K562 (cell line): ENCODE data around the gene LYPD6B. TPM values are rescaled to one million over a fixed set of nuclear protein-coding genes. Genes with fewer than 3 reads are reported as not detected.

Experiments used
- ATAC-seq: fragments of 200-7000 bp; cut with Tn5 transposase; 3 replicates; pipeline ENCODE4 v1.9.1; 2020; ENCODE audit warnings: moderate library complexity
- BruUV-seq: library from RNA; stranded (reverse); fragments of 400-500 nt; replicated peaks from 2 replicates; lab custom pipeline; 2021; lab: Mats Ljungman, UMichigan
- CTCF ChIA-PET: fragments of 300-600 bp; formaldehyde crosslinking; extraction: SDS; loops from one replicate; lab custom pipeline; 2021; ENCODE audit warnings: low intra/inter-chr PET ratio; lab: Yijun Ruan, JAX
- POLR2A ChIA-PET: fragments of 300-600, 350-650 bp; sonication (Branson Sonifier 250); formaldehyde crosslinking; extraction: SDS; loops from one replicate; lab custom pipeline; 2021; ENCODE audit warnings: antibody characterized with exemption, inconsistent platforms; lab: Yijun Ruan, JAX
- DNase-seq, 4 experiments: peaks; one replicate each; pipeline versions ENCODE4 v3.0.0 to v3.0.0-alpha.2; 2011 to 2018; ENCODE audit warnings: low spot score in 3 of 4, mixed read lengths in 3 of 4; ENCODE audit errors: extremely low read depth in 1 of 4
- FAIRE-seq: peaks from 2 replicates; lab custom pipeline; 2011; peaks lifted over from hg19 to GRCh38; lab: Jason Lieb, UNC
- H2AFZ ChIP-seq: 2 replicates; pipeline ENCODE4 v1.6.0; 2011; ENCODE audit warnings: low read depth, low read length, control low read depth, inconsistent platforms
- H3K27ac ChIP-seq: fragments of 200-600 bp; 3 replicates; pipeline ENCODE4 v1.8.0; 2011; ENCODE audit warnings: low read depth, mild to moderate bottlenecking, control low read depth, inconsistent platforms, low read length, moderate library complexity, mixed read lengths; ENCODE audit errors: extremely low read depth
- H3K27me3 ChIP-seq, 2 experiments: fragments of 300-600 bp in 1 of 2; 2 replicates in 1 of 2; 3 replicates in 1 of 2; pipeline versions ENCODE4 v1.6.0 to v1.8.0; 2011; ENCODE audit warnings: inconsistent platforms in 2 of 2, low read length in 2 of 2, mild to moderate bottlenecking in 1 of 2, mixed read lengths in 1 of 2, moderate library complexity in 1 of 2; ENCODE audit not compliant: control insufficient read depth in 2 of 2, insufficient read depth in 2 of 2
- H3K36me3 ChIP-seq: fragments of 300-600 bp; 3 replicates; pipeline ENCODE4 v1.8.0; 2011; ENCODE audit warnings: mild to moderate bottlenecking, low read length, inconsistent platforms; ENCODE audit not compliant: control insufficient read depth, insufficient read depth
- H3K4me1 ChIP-seq, 2 experiments: fragments of 200-600 bp in 1 of 2; replicated peaks in 1 of 2; 2 replicates in 1 of 2; 3 replicates in 1 of 2; pipeline versions ENCODE4 v1.5.1 to v1.8.0; 2011; ENCODE audit warnings: inconsistent platforms in 2 of 2, low read length in 2 of 2, mild to moderate bottlenecking in 1 of 2, mixed read lengths in 1 of 2, moderate library complexity in 1 of 2; ENCODE audit not compliant: control insufficient read depth in 2 of 2, insufficient read depth in 2 of 2
- H3K4me2 ChIP-seq: 2 replicates; pipeline ENCODE4 v1.6.1; 2011; ENCODE audit warnings: low read length, control low read depth, inconsistent platforms, mixed read lengths; ENCODE audit not compliant: insufficient read depth
- H3K4me3 ChIP-seq: fragments of 200-600 bp; sonication (generic), shearing (Covaris generic); 2 replicates; pipeline ENCODE4 v1.5.1; 2016; ENCODE audit warnings: control low read depth, inconsistent platforms
- H3K79me2 ChIP-seq: fragments of 200-600 bp; 3 replicates; pipeline ENCODE4 v1.8.0; 2011; ENCODE audit warnings: low read length, inconsistent platforms; ENCODE audit not compliant: control insufficient read depth, insufficient read depth
- H3K9ac ChIP-seq, 2 experiments: 2 replicates each; pipeline versions ENCODE4 v1.6.0 to v1.6.1; 2011; ENCODE audit warnings: low read depth in 2 of 2, low read length in 2 of 2, control low read depth in 1 of 2, inconsistent platforms in 1 of 2, mild to moderate bottlenecking in 1 of 2, mixed read lengths in 1 of 2; ENCODE audit not compliant: insufficient read depth in 1 of 2
- H3K9me1 ChIP-seq: one replicate; pipeline ENCODE4 v1.6.0; 2011; ENCODE audit warnings: inconsistent platforms, mild to moderate bottlenecking, low read length, moderate library complexity; ENCODE audit not compliant: control insufficient read depth, insufficient read depth
- H3K9me3 ChIP-seq: replicated peaks from 2 replicates; pipeline ENCODE4 v1.5.1; 2011; ENCODE audit warnings: low read depth, low read length, inconsistent platforms; ENCODE audit not compliant: control insufficient read depth, insufficient read depth
- H4K20me1 ChIP-seq: replicated peaks from 2 replicates; pipeline ENCODE4 v1.6.1; 2011; ENCODE audit warnings: low read length, inconsistent platforms, mixed read lengths; ENCODE audit not compliant: control insufficient read depth, insufficient read depth
- E2F6 ChIP-seq, 2 experiments: IDR thresholded peaks; 2 replicates each; pipeline ENCODE4 v1.6.1; 2011; ENCODE audit warnings: borderline replicate concordance in 1 of 2, control low read depth in 1 of 2, low read depth in 1 of 2, low read length in 1 of 2, mild to moderate bottlenecking in 1 of 2, mixed read lengths in 1 of 2, moderate library complexity in 1 of 2; ENCODE audit not compliant: insufficient read depth in 1 of 2, insufficient read length in 1 of 2, poor library complexity in 1 of 2, severe bottlenecking in 1 of 2; ENCODE audit errors: extremely low read depth in 1 of 2
- ELF4 ChIP-seq: fragments of 450-650 bp; formaldehyde crosslinking; IDR thresholded peaks from 2 replicates; pipeline ENCODE4 v1.4.0; 2022; ENCODE audit warnings: missing genetic modification characterization
- FOXP1 ChIP-seq: sonication (generic); formaldehyde crosslinking; IDR thresholded peaks from 2 replicates; pipeline ENCODE4 v1.8.0; 2022; ENCODE audit warnings: mild to moderate bottlenecking, missing genetic modification reagents
- KLF13 ChIP-seq: fragments of 450-650 bp; IDR thresholded peaks from 2 replicates; pipeline ENCODE4 v1.6.1; 2016; ENCODE audit warnings: missing genetic modification characterization, low read depth, mild to moderate bottlenecking, missing compliant biosample characterization, moderate library complexity, borderline replicate concordance
- MXI1 ChIP-seq: IDR thresholded peaks from 2 replicates; pipeline ENCODE4 v1.6.1; 2011; ENCODE audit warnings: low read depth, mild to moderate bottlenecking, improper control_type of control experiment, low read length
- NFYB ChIP-seq: IDR thresholded peaks from 2 replicates; pipeline ENCODE4 v1.6.1; 2011; ENCODE audit warnings: mild to moderate bottlenecking, moderate library complexity; ENCODE audit not compliant: insufficient read length; ENCODE audit errors: extremely low read depth
- PRPF4 ChIP-seq: fragments of 200-400 bp; formaldehyde crosslinking; IDR thresholded peaks from one replicate; pipeline ENCODE4 v1.6.1; 2017; ENCODE audit warnings: low read length, low read depth, mild to moderate bottlenecking; ENCODE audit not compliant: insufficient read depth, poor library complexity, severe bottlenecking
- SUPT5H ChIP-seq: fragments of 450-650 bp; IDR thresholded peaks from 2 replicates; pipeline ENCODE4 v1.6.1; 2016
- TCF3 ChIP-seq: sonication (generic); formaldehyde crosslinking; IDR thresholded peaks from 2 replicates; pipeline ENCODE4 v1.4.0; 2020; ENCODE audit warnings: mild to moderate bottlenecking, missing genetic modification reagents
- ZBTB34 ChIP-seq: fragments of 250-450 bp; sonication (Bioruptor Pico); IDR thresholded peaks from 2 replicates; pipeline ENCODE4 v1.8.0; 2021; ENCODE audit warnings: mild to moderate bottlenecking, moderate library complexity
- ZNF668 ChIP-seq: fragments of 250-450 bp; sonication (Bioruptor Pico); IDR thresholded peaks from 2 replicates; pipeline ENCODE4 v1.8.0; 2022; ENCODE audit warnings: mild to moderate bottlenecking, inconsistent platforms
- ZNF764 ChIP-seq: fragments of 250-450 bp; sonication (Bioruptor Pico); IDR thresholded peaks from 2 replicates; pipeline ENCODE4 v1.4.0; 2020; ENCODE audit warnings: low read depth, mild to moderate bottlenecking, moderate library complexity
- WGBS: fragments of 100-300 bp; shearing (Covaris generic); methylation state at CpG from one replicate; pipeline ENCODE4 v1.1.6; 2016; ENCODE audit warnings: low coverage, mixed read lengths; ENCODE audit not compliant: insufficient coverage; ENCODE audit errors: missing lambda C conversion rate; 5-methylcytosine and 5-hydroxymethylcytosine counted together
- in situ Hi-C: fragments of 300-500 bp; cut with MboI; formaldehyde crosslinking; loops from 4 replicates; pipeline ENCODE4 v1.15.0; 2018; ENCODE audit warnings: inconsistent platforms, mixed read lengths
- intact Hi-C: fragments of 100-400 bp; cut with micrococcal nuclease; formaldehyde crosslinking; loops from 2 replicates; pipeline ENCODE4 v1.14.2; 2022
- polyA plus RNA-seq, 8 experiments: library from polyadenylated mRNA; depleted of rRNA in 4 of 8; stranded (reverse) in 5 of 8; unstranded in 3 of 8; fragments of >200 nt; fragmentation: Nextera tagmentation in 2 of 8; fragmentation: Illumina TruSeq in 1 of 8; extraction: Ambion mirVana in 2 of 8; extraction: Trizol in 1 of 8; gene quantifications; 2 replicates each; pipeline versions ENCODE4 v1.2.1 to v1.2.3, GENCODE V29; 2011 to 2014; ENCODE audit warnings: inconsistent platforms in 1 of 8, missing spikeins in 1 of 8
- total RNA-seq, 7 experiments: library from RNA; depleted of rRNA in 6 of 7; stranded (reverse); fragments of >200 nt in 6 of 7; fragmentation: Illumina TruSeq in 2 of 7; extraction: Trizol in 2 of 7; gene quantifications; 2 replicates each; pipeline versions ENCODE4 v1.2.1 to v1.2.3, GENCODE V29; 2011 to 2021; ENCODE audit warnings: low replicate concordance in 1 of 7

LYPD6B gene
- total and polyA plus RNA-seq, 9 of the 15 experiments (the other 6 are each of a cell fraction or from before 2014, with no cell fraction given), result not detected

DNA sequence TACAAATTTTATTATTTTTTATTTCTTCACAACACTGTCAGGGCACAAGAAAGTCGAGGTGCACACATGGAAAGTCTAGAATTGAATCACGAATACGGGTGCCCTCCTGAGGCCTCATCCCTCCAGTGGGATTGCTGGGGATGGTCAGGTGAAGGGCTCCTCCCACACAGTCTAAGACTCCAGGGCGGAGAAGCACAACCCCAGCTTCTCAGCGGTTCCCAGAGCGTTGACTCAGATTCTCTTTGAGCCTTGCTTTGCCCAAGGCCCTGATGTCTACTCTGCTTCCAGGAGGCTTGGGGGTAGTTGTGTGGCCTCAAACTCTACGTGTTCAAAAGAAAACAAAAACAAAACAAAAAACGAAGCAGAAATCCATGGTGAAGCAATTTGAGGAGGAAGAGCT is 108.4 kb downstream of the LYPD6B start:
- no peaks in the 10 kb centered on the region for H3K4me1 ChIP-seq
- no peak overlapping the region for H3K9ac ChIP-seq
- DNase-seq, result no peak
- no peaks in the 10 kb centered on the region for H3K79me2 ChIP-seq
- H3K9me1 ChIP-seq, result no peaks in the 10 kb centered on the region
- no peak overlapping the region for H3K4me2 ChIP-seq
- 2% methylated on average over 8 of the region's 8 CpGs for WGBS
- ChIA-PET CTCF (no interaction called here), POLR2A (no interaction called here)
- ATAC-seq, result no peak; the same call in 2 of the 3 replicates
- intact Hi-C loops, result no loop called here
- no peaks in the 10 kb centered on the region for H3K27me3 ChIP-seq
- no peak for FAIRE-seq
- no peak overlapping the region for H3K27ac ChIP-seq
- H3K36me3 ChIP-seq, result no peaks in the 10 kb centered on the region
- H4K20me1 ChIP-seq, result no peaks in the 10 kb centered on the region
- H3K9me3 ChIP-seq, result no peaks in the 10 kb centered on the region
- H2AFZ ChIP-seq, result no peak overlapping the region
- BruUV-seq, result no TSS peak
- in situ Hi-C loops, result no loop called here
- no peak overlapping the region for H3K4me3 ChIP-seq
- no peak for TF ChIP-seq KLF13 (tag)
- TF ChIP-seq ZNF668 (CRISPR knock-in tag), result no peak
- no peak for TF ChIP-seq ELF4
- no peak for TF ChIP-seq MXI1
- TF ChIP-seq PRPF4, result no peak
- TF ChIP-seq SUPT5H, result no peak
- no peak for TF ChIP-seq ZBTB34
- no peak for TF ChIP-seq ZNF764 (CRISPR knock-in tag)
- TF ChIP-seq FOXP1 (CRISPR knock-in tag), result no peak
- no peak for TF ChIP-seq E2F6 (IDR thresholded peaks at IDR 0.05; ENCODE audit: borderline replicate concordance in 1 of 2, extremely low read depth in 1 of 2, insufficient read depth in 1 of 2, insufficient read length in 1 of 2, low read depth in 1 of 2, low read length in 1 of 2, poor library complexity in 1 of 2, severe bottlenecking in 1 of 2)
- no peak for TF ChIP-seq TCF3
- no peak for TF ChIP-seq NFYB
